K562 (cell line): ENCODE measurements around the gene CLCNKA. TPM values are rescaled to one million over a fixed set of nuclear protein-coding genes. Genes with fewer than 3 reads are reported as not detected.

ENCODE experiments used
- ATAC-seq: fragments of 200-7000 bp; cut with Tn5 transposase; 3 replicates; pipeline ENCODE4 v1.9.1; 2020; ENCODE audit warnings: moderate library complexity
- BruUV-seq: library from RNA; stranded (reverse); fragments of 400-500 nt; replicated peaks from 2 replicates; lab custom pipeline; 2021; lab: Mats Ljungman, UMichigan
- CTCF ChIA-PET: fragments of 300-600 bp; formaldehyde crosslinking; extraction: SDS; loops from one replicate; lab custom pipeline; 2021; ENCODE audit warnings: low intra/inter-chr PET ratio; lab: Yijun Ruan, JAX
- POLR2A ChIA-PET: fragments of 300-600, 350-650 bp; sonication (Branson Sonifier 250); formaldehyde crosslinking; extraction: SDS; loops from one replicate; lab custom pipeline; 2021; ENCODE audit warnings: antibody characterized with exemption, inconsistent platforms; lab: Yijun Ruan, JAX
- DNase-seq, 4 experiments: peaks; one replicate each; pipeline versions ENCODE4 v3.0.0 to v3.0.0-alpha.2; 2011 to 2018; ENCODE audit warnings: low spot score in 3 of 4, mixed read lengths in 3 of 4; ENCODE audit errors: extremely low read depth in 1 of 4
- FAIRE-seq: peaks from 2 replicates; lab custom pipeline; 2011; peaks lifted over from hg19 to GRCh38; lab: Jason Lieb, UNC
- H2AFZ ChIP-seq: 2 replicates; pipeline ENCODE4 v1.6.0; 2011; ENCODE audit warnings: low read depth, low read length, control low read depth, inconsistent platforms
- H3K27ac ChIP-seq: fragments of 200-600 bp; 3 replicates; pipeline ENCODE4 v1.8.0; 2011; ENCODE audit warnings: low read depth, mild to moderate bottlenecking, control low read depth, inconsistent platforms, low read length, moderate library complexity, mixed read lengths; ENCODE audit errors: extremely low read depth
- H3K27me3 ChIP-seq, 2 experiments: fragments of 300-600 bp in 1 of 2; 2 replicates in 1 of 2; 3 replicates in 1 of 2; pipeline versions ENCODE4 v1.6.0 to v1.8.0; 2011; ENCODE audit warnings: inconsistent platforms in 2 of 2, low read length in 2 of 2, mild to moderate bottlenecking in 1 of 2, mixed read lengths in 1 of 2, moderate library complexity in 1 of 2; ENCODE audit not compliant: control insufficient read depth in 2 of 2, insufficient read depth in 2 of 2
- H3K36me3 ChIP-seq: fragments of 300-600 bp; 3 replicates; pipeline ENCODE4 v1.8.0; 2011; ENCODE audit warnings: mild to moderate bottlenecking, low read length, inconsistent platforms; ENCODE audit not compliant: control insufficient read depth, insufficient read depth
- H3K4me1 ChIP-seq, 2 experiments: fragments of 200-600 bp in 1 of 2; replicated peaks in 1 of 2; 2 replicates in 1 of 2; 3 replicates in 1 of 2; pipeline versions ENCODE4 v1.5.1 to v1.8.0; 2011; ENCODE audit warnings: inconsistent platforms in 2 of 2, low read length in 2 of 2, mild to moderate bottlenecking in 1 of 2, mixed read lengths in 1 of 2, moderate library complexity in 1 of 2; ENCODE audit not compliant: control insufficient read depth in 2 of 2, insufficient read depth in 2 of 2
- H3K4me2 ChIP-seq: 2 replicates; pipeline ENCODE4 v1.6.1; 2011; ENCODE audit warnings: low read length, control low read depth, inconsistent platforms, mixed read lengths; ENCODE audit not compliant: insufficient read depth
- H3K4me3 ChIP-seq: fragments of 200-600 bp; sonication (generic), shearing (Covaris generic); 2 replicates; pipeline ENCODE4 v1.5.1; 2016; ENCODE audit warnings: control low read depth, inconsistent platforms
- H3K79me2 ChIP-seq: fragments of 200-600 bp; 3 replicates; pipeline ENCODE4 v1.8.0; 2011; ENCODE audit warnings: low read length, inconsistent platforms; ENCODE audit not compliant: control insufficient read depth, insufficient read depth
- H3K9ac ChIP-seq, 2 experiments: 2 replicates each; pipeline versions ENCODE4 v1.6.0 to v1.6.1; 2011; ENCODE audit warnings: low read depth in 2 of 2, low read length in 2 of 2, control low read depth in 1 of 2, inconsistent platforms in 1 of 2, mild to moderate bottlenecking in 1 of 2, mixed read lengths in 1 of 2; ENCODE audit not compliant: insufficient read depth in 1 of 2
- H3K9me1 ChIP-seq: one replicate; pipeline ENCODE4 v1.6.0; 2011; ENCODE audit warnings: inconsistent platforms, mild to moderate bottlenecking, low read length, moderate library complexity; ENCODE audit not compliant: control insufficient read depth, insufficient read depth
- H3K9me3 ChIP-seq: replicated peaks from 2 replicates; pipeline ENCODE4 v1.5.1; 2011; ENCODE audit warnings: low read depth, low read length, inconsistent platforms; ENCODE audit not compliant: control insufficient read depth, insufficient read depth
- H4K20me1 ChIP-seq: replicated peaks from 2 replicates; pipeline ENCODE4 v1.6.1; 2011; ENCODE audit warnings: low read length, inconsistent platforms, mixed read lengths; ENCODE audit not compliant: control insufficient read depth, insufficient read depth
- HCFC1 ChIP-seq: IDR thresholded peaks from 2 replicates; pipeline ENCODE4 v1.6.1; 2012; ENCODE audit warnings: low read depth, low read length, improper control_type of control experiment
- NFRKB ChIP-seq: fragments of 450-650 bp; IDR thresholded peaks from 2 replicates; pipeline ENCODE4 v1.6.1; 2016; ENCODE audit warnings: low read depth
- NR2C2 ChIP-seq, 2 experiments: fragments of 200-800 bp in 1 of 2; sonication (Bioruptor generic) in 1 of 2; sonication (generic) in 1 of 2; formaldehyde crosslinking in 1 of 2; IDR thresholded peaks; 2 replicates each; pipeline versions ENCODE4 v1.6.1 to v1.8.0; 2016 to 2022; ENCODE audit warnings: mild to moderate bottlenecking in 1 of 2, missing compliant biosample characterization in 1 of 2, missing genetic modification characterization in 1 of 2, missing genetic modification reagents in 1 of 2
- POLR2G ChIP-seq: fragments of 200-400 bp; formaldehyde crosslinking; IDR thresholded peaks from 2 replicates; pipeline ENCODE4 v1.6.1; 2017; ENCODE audit warnings: low read depth, mild to moderate bottlenecking, antibody characterized with exemption, low read length, moderate library complexity
- PTBP1 ChIP-seq: fragments of 200-400 bp; formaldehyde crosslinking; IDR thresholded peaks from 2 replicates; pipeline ENCODE4 v1.6.1; 2017; ENCODE audit warnings: low read depth, low read length
- TEAD4 ChIP-seq, 2 experiments: sonication (generic) in 1 of 2; formaldehyde crosslinking in 1 of 2; IDR thresholded peaks; 2 replicates each; pipeline versions ENCODE4 v1.6.1 to v1.8.0; 2012 to 2022; ENCODE audit warnings: borderline replicate concordance in 1 of 2, inconsistent platforms in 1 of 2, low read length in 1 of 2, mild to moderate bottlenecking in 1 of 2, missing genetic modification reagents in 1 of 2
- ZFX ChIP-seq: sonication (generic); formaldehyde crosslinking; IDR thresholded peaks from 2 replicates; pipeline ENCODE4 v1.8.0; 2022; ENCODE audit warnings: mild to moderate bottlenecking, missing genetic modification reagents, moderate library complexity
- ZKSCAN8 ChIP-seq: fragments of 200-800 bp; sonication (Bioruptor generic); IDR thresholded peaks from 2 replicates; pipeline ENCODE4 v1.6.1; 2016; ENCODE audit warnings: missing genetic modification characterization, missing compliant biosample characterization
- ZNF764 ChIP-seq: fragments of 250-450 bp; sonication (Bioruptor Pico); IDR thresholded peaks from 2 replicates; pipeline ENCODE4 v1.4.0; 2020; ENCODE audit warnings: low read depth, mild to moderate bottlenecking, moderate library complexity
- WGBS: fragments of 100-300 bp; shearing (Covaris generic); methylation state at CpG from one replicate; pipeline ENCODE4 v1.1.6; 2016; ENCODE audit warnings: low coverage, mixed read lengths; ENCODE audit not compliant: insufficient coverage; ENCODE audit errors: missing lambda C conversion rate; 5-methylcytosine and 5-hydroxymethylcytosine counted together
- in situ Hi-C: fragments of 300-500 bp; cut with MboI; formaldehyde crosslinking; loops from 4 replicates; pipeline ENCODE4 v1.15.0; 2018; ENCODE audit warnings: inconsistent platforms, mixed read lengths
- intact Hi-C: fragments of 100-400 bp; cut with micrococcal nuclease; formaldehyde crosslinking; loops from 2 replicates; pipeline ENCODE4 v1.14.2; 2022
- polyA plus RNA-seq, 8 experiments: library from polyadenylated mRNA; depleted of rRNA in 4 of 8; stranded (reverse) in 5 of 8; unstranded in 3 of 8; fragments of >200 nt; fragmentation: Nextera tagmentation in 2 of 8; fragmentation: Illumina TruSeq in 1 of 8; extraction: Ambion mirVana in 2 of 8; extraction: Trizol in 1 of 8; gene quantifications; 2 replicates each; pipeline versions ENCODE4 v1.2.1 to v1.2.3, GENCODE V29; 2011 to 2014; ENCODE audit warnings: inconsistent platforms in 1 of 8, missing spikeins in 1 of 8
- total RNA-seq, 7 experiments: library from RNA; depleted of rRNA in 6 of 7; stranded (reverse); fragments of >200 nt in 6 of 7; fragmentation: Illumina TruSeq in 2 of 7; extraction: Trizol in 2 of 7; gene quantifications; 2 replicates each; pipeline versions ENCODE4 v1.2.1 to v1.2.3, GENCODE V29; 2011 to 2021; ENCODE audit warnings: low replicate concordance in 1 of 7
- TF ChIP-seq, protein P1 (sequence below): sonication (generic); formaldehyde crosslinking; IDR thresholded peaks from 2 replicates; pipeline ENCODE4 v1.8.0; 2022; ENCODE audit warnings: mild to moderate bottlenecking, missing genetic modification reagents
- TF ChIP-seq, protein P2 (sequence below): fragments of 250-450 bp; sonication (Bioruptor Pico); IDR thresholded peaks from 2 replicates; pipeline ENCODE4 v1.5.0; 2021; ENCODE audit warnings: mild to moderate bottlenecking, borderline replicate concordance
- TF ChIP-seq, protein P3 (sequence below), 3 experiments: IDR thresholded peaks in 2 of 3; conservative IDR thresholded peaks in 1 of 3; 2 replicates each; pipeline ENCODE4 v1.5.1; 2011 to 2012; ENCODE audit warnings: low read length in 3 of 3, mild to moderate bottlenecking in 3 of 3, control low read depth in 2 of 3, improper control_type of control experiment in 1 of 3, inconsistent platforms in 1 of 3, low read depth in 1 of 3, mixed read lengths in 1 of 3, moderate library complexity in 1 of 3; ENCODE audit not compliant: insufficient read depth in 2 of 3

Gene CLCNKA
- total and polyA plus RNA-seq, 9 of the 15 experiments (the other 6 are each of a cell fraction or from before 2014, with no cell fraction given) = 0.03 to 0.37 (median 0.10) TPM; not detected in 3

DNA sequence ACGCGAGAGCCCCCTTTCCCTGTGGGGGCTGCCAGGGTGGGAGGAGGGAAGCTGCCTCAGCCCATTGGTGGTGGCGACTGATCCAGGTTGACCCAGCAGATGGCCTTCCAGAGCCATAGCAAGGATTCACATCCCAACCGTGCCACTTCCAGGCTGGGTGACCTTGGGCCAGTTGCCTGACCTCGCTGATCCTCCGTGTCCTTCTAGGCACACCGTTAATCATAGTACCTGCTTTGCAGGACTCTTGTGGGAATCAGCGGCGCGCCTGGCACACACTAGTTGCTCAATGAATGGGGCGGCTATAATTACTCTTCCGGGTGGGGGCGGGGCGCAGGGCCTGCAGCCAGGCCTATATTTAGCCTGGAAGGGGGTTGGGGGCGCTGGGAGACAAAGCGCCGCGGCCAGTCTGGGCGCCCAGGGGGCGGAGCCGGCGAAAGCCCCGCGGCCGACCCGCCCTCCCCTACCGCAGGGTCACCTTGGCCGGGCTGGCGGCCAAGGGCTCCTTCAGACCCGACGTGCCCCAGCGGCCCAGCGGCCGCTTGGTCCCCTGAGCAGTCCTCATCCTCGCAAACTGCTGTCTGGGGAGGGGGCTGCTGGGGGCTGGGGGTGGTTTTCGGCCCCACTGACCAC, 9.1 kb upstream of the CLCNKA start:
- in situ Hi-C loops = loop anchor here (5.0 to 10.0 kb wide), 2 partner anchors 52 to 180 kb away; no protein-coding TSS in a partner anchor
- Histone ChIP-seq H3K36me3 (no peaks in the 10 kb centered on the region), H3K4me1 (peaks cover 40 to 60% of the 10 kb centered on the region in 2 experiments), H3K27me3 (no peaks in the 10 kb centered on the region), H3K27ac (peak overlapping the region; percentile 79), H3K4me3 (peak overlapping the region; percentile 45), H3K9me1 (no peaks in the 10 kb centered on the region), H3K9me3 (no peaks in the 10 kb centered on the region), H4K20me1 (no peaks in the 10 kb centered on the region), H3K4me2 (peak overlapping the region; percentile 76), H3K9ac (peak overlapping the region; percentile 66 to 90), H3K79me2 (no peaks in the 10 kb centered on the region), H2AFZ (peak overlapping the region; percentile 88)
- intact Hi-C loops = loop anchor here (1.0 kb wide), 1 partner anchor 20 kb away; no protein-coding TSS in a partner anchor
- peak; percentile 72 for ATAC-seq
- DNase-seq = peak; percentile 94 to 96 (median 95)
- WGBS = 4% methylated on average over 31 of the region's 36 CpGs
- FAIRE-seq = peak; percentile 70
- CTCF ChIA-PET = interaction anchor here (0.6 to 0.8 kb wide), 2 partner anchors 20 to 43 kb away, joined by 3 to 4 read pairs; no protein-coding TSS in a partner anchor
- no TSS peak for BruUV-seq
- POLR2A ChIA-PET = interaction anchor here (0.7 kb wide), 1 partner anchor 57 kb away, joined by 3 read pairs; no protein-coding TSS in a partner anchor
- TF ChIP-seq NFRKB (0 out of 2 replicates have a peak, but pooled peaks have one; percentile 57), HCFC1 (peak; percentile 52; the same call in 1 of the 2 replicates), TEAD4 (IDR thresholded peaks at IDR 0.05; ENCODE audit: low read length) (no peak), TEAD4 (CRISPR knock-in tag; IDR thresholded peaks at IDR 0.05; ENCODE audit: borderline replicate concordance) (no peak), ZKSCAN8 (CRISPR knock-in tag) (0 out of 2 replicates have a peak, but pooled peaks have one; percentile 55), ZNF764 (CRISPR knock-in tag) (no peak), ZFX (CRISPR knock-in tag) (peak; percentile 95), PTBP1 (0 out of 2 replicates have a peak, but pooled peaks have one; percentile 14), POLR2G (peak; percentile 89), NR2C2 (CRISPR knock-in tag; IDR thresholded peaks at IDR 0.05) (peak; percentile 78), NR2C2 (tag; IDR thresholded peaks at IDR 0.05) (peak; percentile 85)
- TF ChIP-seq, protein P1, sequence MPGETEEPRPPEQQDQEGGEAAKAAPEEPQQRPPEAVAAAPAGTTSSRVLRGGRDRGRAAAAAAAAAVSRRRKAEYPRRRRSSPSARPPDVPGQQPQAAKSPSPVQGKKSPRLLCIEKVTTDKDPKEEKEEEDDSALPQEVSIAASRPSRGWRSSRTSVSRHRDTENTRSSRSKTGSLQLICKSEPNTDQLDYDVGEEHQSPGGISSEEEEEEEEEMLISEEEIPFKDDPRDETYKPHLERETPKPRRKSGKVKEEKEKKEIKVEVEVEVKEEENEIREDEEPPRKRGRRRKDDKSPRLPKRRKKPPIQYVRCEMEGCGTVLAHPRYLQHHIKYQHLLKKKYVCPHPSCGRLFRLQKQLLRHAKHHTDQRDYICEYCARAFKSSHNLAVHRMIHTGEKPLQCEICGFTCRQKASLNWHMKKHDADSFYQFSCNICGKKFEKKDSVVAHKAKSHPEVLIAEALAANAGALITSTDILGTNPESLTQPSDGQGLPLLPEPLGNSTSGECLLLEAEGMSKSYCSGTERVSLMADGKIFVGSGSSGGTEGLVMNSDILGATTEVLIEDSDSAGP (CRISPR knock-in tag) = peak; percentile 64; the same call in 1 of the 2 replicates
- TF ChIP-seq, protein P2, sequence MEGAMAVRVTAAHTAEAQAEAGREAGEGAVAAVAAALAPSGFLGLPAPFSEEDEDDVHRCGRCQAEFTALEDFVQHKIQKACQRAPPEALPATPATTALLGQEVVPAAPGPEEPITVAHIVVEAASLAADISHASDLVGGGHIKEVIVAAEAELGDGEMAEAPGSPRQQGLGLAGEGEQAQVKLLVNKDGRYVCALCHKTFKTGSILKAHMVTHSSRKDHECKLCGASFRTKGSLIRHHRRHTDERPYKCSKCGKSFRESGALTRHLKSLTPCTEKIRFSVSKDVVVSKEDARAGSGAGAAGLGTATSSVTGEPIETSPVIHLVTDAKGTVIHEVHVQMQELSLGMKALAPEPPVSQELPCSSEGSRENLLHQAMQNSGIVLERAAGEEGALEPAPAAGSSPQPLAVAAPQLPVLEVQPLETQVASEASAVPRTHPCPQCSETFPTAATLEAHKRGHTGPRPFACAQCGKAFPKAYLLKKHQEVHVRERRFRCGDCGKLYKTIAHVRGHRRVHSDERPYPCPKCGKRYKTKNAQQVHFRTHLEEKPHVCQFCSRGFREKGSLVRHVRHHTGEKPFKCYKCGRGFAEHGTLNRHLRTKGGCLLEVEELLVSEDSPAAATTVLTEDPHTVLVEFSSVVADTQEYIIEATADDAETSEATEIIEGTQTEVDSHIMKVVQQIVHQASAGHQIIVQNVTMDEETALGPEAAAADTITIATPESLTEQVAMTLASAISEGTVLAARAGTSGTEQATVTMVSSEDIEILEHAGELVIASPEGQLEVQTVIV (CRISPR knock-in tag) = no peak
- TF ChIP-seq, protein P3, sequence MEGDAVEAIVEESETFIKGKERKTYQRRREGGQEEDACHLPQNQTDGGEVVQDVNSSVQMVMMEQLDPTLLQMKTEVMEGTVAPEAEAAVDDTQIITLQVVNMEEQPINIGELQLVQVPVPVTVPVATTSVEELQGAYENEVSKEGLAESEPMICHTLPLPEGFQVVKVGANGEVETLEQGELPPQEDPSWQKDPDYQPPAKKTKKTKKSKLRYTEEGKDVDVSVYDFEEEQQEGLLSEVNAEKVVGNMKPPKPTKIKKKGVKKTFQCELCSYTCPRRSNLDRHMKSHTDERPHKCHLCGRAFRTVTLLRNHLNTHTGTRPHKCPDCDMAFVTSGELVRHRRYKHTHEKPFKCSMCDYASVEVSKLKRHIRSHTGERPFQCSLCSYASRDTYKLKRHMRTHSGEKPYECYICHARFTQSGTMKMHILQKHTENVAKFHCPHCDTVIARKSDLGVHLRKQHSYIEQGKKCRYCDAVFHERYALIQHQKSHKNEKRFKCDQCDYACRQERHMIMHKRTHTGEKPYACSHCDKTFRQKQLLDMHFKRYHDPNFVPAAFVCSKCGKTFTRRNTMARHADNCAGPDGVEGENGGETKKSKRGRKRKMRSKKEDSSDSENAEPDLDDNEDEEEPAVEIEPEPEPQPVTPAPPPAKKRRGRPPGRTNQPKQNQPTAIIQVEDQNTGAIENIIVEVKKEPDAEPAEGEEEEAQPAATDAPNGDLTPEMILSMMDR (IDR thresholded peaks at IDR 0.05 in 2 of 3, conservative IDR thresholded peaks at IDR 0.05 in 1 of 3; ENCODE audit: insufficient read depth in 2 of 3, low read depth in 1 of 3, low read length in 3 of 3) = peak; percentile 39 to 52 (median 46); a peak in 5 of 6 replicates
